ENCODE data around the gene SNAI1.

DNA sequence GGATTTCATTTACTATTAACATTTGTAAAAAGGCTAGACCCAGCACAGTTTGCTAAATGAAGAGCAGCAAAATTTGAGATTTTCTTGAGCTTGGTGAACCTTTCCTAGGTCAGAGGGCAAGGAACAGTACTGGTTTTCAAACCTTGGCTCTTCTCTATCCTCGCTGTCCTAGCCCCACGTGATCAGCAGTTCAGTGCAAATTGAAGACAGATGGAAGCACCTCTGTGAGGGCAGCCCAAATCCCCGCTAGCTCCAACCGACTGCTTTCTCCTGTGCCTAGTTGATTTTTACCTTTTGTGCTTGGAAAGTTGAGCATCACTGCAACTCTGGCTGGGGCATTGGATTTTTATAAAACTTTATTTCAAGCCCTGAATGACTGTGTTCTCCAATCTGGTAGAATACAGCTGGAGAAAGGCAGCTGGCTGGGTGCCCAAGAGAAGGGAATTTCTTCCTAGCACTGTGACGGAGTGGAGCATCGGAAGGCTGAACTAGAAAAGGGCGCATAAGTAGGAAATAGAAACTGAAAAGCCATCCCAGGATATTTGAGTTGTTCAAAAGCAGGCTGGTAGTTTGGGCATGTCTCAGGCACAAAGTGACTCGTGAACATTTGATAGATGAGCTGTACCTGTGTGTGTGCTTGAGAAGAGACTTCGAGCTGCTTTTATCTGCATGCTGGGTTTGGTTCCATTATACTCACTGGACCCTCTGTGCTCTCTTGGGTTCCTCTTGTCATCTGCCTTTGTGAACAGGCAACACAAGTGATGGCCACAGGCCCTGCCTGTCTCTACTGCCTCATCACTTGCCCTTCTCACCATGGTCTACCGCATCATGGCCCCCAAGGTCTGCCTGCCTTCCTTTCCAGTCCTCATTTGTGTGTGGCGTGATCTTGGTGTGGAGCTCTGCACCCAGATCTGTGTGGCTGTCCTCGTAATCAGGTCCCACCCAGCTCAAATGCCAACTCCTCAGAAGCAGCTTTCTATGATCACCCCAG is 44.3 kb upstream of the SNAI1 start:
- TF ChIP-seq, protein P1, sequence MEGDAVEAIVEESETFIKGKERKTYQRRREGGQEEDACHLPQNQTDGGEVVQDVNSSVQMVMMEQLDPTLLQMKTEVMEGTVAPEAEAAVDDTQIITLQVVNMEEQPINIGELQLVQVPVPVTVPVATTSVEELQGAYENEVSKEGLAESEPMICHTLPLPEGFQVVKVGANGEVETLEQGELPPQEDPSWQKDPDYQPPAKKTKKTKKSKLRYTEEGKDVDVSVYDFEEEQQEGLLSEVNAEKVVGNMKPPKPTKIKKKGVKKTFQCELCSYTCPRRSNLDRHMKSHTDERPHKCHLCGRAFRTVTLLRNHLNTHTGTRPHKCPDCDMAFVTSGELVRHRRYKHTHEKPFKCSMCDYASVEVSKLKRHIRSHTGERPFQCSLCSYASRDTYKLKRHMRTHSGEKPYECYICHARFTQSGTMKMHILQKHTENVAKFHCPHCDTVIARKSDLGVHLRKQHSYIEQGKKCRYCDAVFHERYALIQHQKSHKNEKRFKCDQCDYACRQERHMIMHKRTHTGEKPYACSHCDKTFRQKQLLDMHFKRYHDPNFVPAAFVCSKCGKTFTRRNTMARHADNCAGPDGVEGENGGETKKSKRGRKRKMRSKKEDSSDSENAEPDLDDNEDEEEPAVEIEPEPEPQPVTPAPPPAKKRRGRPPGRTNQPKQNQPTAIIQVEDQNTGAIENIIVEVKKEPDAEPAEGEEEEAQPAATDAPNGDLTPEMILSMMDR (IDR thresholded peaks at IDR 0.05): no peak
- TF ChIP-seq POLR2AphosphoS5 (IDR thresholded peaks at IDR 0.05) (no peak), EP300 (IDR thresholded peaks at IDR 0.05) (no peak), POLR2A (IDR thresholded peaks at IDR 0.05) (no peak)

Measured in suprapubic skin (tissue), 4 donors.